ENCODE data around the gene NDUFAF2. TPM values are rescaled to one million over a fixed set of nuclear protein-coding genes. Genes with fewer than 3 reads are reported as not detected.
"Not testable (repeated sequence)": the region's sequence is repeated elsewhere in the genome, so short reads cannot be mapped to it uniquely, and the experiment has no call there.

Gene NDUFAF2
- total RNA-seq, 1 donor from 2014 or later: 42.6 TPM

GRCh38 chr5:61187352-61187751, 242.3 kb downstream of the NDUFAF2 start:
- intact Hi-C loops (cut with DNase I); DNase-seq (ENCODE audit: missing footprints): not testable (repeated sequence)
- ATAC-seq: peak; percentile 63

- DNase-seq (ENCODE audit: missing footprints); intact Hi-C loops (cut with DNase I); ATAC-seq: not testable (repeated sequence)
These were observed 242.8 kb downstream of the NDUFAF2 start for GRCh38 chr5:61187826-61188225.

- no peak for ATAC-seq
- DNase-seq (ENCODE audit: missing footprints): no peak
- intact Hi-C loops (cut with DNase I): no loop called here
These were observed 253.6 kb downstream of the NDUFAF2 start for GRCh38 chr5:61198606-61199005.

- peak; percentile 59 for DNase-seq (ENCODE audit: missing footprints)
These were observed 255.7 kb downstream of the NDUFAF2 start for GRCh38 chr5:61200582-61201155.

GRCh38 chr5:61202213-61202612, 257.2 kb downstream of the NDUFAF2 start:
- DNase-seq (ENCODE audit: missing footprints) (no peak), ATAC-seq (no peak)
- intact Hi-C loops (cut with DNase I): no loop called here

More at GRCh38 chr5:61200582-61201155, 255.7 kb downstream of the NDUFAF2 start:
- no peak for ATAC-seq
- intact Hi-C loops (cut with DNase I): no loop called here

Other genes with a start within 250 kb of the NDUFAF2 start
- 0.22 TPM for gene DEPDC1B, start 245.0 kb upstream of the NDUFAF2 start, total RNA-seq
- gene ELOVL7, start 100.9 kb upstream of the NDUFAF2 start, total RNA-seq: 0.46 TPM
- gene ERCC8, start 135 bp upstream of the NDUFAF2 start, total RNA-seq: 4.2 TPM
- 24.1 TPM for gene SMIM15, start 217.3 kb downstream of the NDUFAF2 start, total RNA-seq

Data from Right ventricle myocardium inferior (tissue), 1 donor.